Hematopoietic multipotent progenitor cell (in vitro differentiated cells): Measurements from ENCODE around the gene ZCCHC24. TPM values are rescaled to one million over a fixed set of nuclear protein-coding genes. Genes with fewer than 3 reads are reported as not detected.

Experiments used
- DNase-seq, 3 donors: peaks; one replicate each; pipeline ENCODE4 v3.0.0-alpha.2; 2011 to 2015; ENCODE audit warnings: low read depth in 2 of 3, low spot score in 2 of 3
- total RNA-seq: library from RNA; depleted of rRNA; stranded (reverse); fragments of >200 nt; gene quantifications from one replicate; pipeline ENCODE4 v1.2.3, GENCODE V29; 2012

ZCCHC24 gene
- 2.2 TPM for total RNA-seq

DNA sequence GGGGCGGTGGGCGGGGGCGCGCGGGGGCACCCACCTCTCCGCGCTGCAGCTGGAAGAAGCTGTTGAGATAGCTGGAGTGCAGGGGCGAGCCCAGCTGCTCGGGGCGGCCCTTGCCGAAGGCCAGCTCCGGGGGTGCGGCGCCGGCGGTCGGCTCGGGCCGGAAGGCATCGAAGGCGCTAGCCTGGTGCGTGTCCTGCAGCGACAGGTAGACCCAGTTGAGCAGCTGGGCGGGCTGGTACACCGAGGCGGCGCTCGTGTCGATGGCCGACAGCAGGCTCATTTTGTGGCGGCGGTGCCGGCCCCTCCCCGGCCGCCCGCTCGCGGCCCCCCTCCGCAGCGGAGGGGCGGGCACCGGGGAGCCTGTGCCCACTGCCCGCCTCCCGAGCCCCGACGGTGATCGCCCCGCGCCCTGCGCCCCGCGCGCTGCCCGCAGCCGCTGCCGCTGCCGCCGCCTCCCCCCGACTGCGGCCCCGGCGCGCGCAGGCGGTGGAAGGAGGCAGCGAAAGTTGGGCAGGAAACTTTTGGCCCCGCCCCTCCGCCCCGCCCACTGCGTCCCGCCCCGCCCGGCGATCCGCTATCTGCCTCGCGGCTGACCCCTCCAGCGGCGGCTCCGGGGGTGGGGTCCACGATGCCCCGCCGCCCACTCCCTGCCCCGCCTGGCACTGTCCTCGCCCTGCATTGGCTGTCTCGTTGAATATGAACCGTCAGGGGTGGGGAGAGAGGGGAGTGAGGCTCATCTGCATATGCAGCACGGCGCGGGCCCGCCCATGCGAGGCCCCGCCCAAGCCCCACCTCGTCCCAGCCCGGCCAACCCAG lies at the start of gene ZCCHC24:
TSS of gene ZCCHC24 (minus strand) at position 464 of the 816 bp plus-strand sequence. CDS start at position 280, 184 bp downstream.
- peak; percentile 82 to 99 (median 96) for DNase-seq

- DNase-seq = no peak
Measured at GRCh38 chr10:79493806-79494205, 48.4 kb upstream of the ZCCHC24 start.

DNA sequence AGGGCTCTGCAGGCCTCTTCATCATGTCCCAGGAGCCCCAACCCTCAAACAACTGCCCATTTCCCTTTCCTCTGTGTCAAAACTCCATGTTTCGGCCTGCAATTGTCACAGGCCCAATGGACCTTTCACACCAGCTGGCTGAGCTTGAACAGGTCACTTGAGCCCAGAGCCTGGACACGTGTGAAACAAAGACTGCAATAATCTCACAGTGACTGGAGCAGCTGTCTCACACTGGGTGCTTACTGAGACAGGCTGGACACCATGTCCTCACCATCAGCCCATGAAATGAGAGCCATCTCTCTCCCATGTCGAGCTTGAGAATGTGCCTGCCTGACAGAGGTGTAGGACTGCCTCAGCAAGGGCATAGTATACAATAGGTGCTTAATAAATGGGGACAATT lies 47.4 kb upstream of the ZCCHC24 start:
- no peak for DNase-seq

GRCh38 chr10:79492256-79492655 lies 46.8 kb upstream of the ZCCHC24 start:
- no peak for DNase-seq

- peak in 1 of 3 donors; percentile 13 for DNase-seq
Measured at GRCh38 chr10:79491143-79491835, 45.9 kb upstream of the ZCCHC24 start.

DNA sequence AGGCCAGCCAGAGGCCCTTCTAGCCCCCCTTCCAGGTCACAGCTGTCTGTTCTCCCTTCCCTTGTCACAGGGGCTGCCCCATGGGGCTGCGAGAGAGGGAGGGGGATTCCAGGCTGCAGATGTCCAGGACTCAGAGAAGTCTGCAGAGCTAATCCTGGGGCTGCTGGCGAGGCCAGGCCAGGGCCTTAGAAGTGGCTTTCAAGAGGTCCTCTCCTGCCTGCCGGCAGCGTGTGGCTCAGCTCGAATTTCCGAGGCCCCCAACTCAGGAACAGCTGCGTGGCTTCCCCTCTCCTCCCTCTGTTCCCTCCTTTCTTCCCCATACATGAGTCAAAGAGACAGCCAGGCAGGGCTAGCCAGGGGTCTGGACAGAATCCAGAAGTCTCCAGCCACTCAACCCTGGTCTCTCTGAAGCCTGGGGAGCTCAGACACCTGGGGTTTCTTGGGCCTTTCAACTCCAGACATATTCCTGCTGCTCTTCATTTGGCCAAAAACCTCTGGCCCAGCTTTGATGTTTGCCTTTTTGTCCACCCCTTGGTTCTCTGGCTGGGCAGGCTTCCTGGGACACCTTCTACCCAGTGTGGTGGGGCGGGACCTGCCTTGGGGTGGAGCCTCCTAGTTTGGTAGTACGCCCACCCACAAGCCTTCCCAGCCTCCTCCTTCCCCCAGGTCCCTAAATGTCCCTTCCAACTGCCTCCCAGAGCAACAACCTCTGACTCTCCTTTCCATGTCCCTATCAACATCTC lies 45.1 kb upstream of the ZCCHC24 start:
- no peak for DNase-seq

GRCh38 chr10:79488870-79489269 lies 43.4 kb upstream of the ZCCHC24 start:
- no peak for DNase-seq

DNA sequence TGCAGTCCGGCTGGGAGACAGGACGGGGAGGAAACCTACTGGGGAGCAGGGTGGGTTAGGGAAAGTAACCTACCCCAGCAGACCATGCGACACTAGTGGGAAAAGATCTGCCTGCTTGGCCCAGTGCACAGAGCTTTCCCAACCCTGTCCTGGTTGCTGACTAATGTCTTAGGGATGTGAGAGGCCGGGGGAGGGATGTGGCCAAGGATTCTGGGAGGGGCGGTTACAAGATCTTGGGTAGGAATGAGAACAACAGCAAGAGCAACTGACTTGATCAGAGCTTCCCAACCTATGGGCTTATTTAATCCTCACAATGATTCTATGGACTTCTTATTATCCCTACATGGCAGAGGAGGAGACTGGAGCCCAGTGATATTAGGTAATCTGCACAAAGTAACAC lies 42.9 kb upstream of the ZCCHC24 start:
- DNase-seq = no peak

- peak in 2 of 3 donors; percentile 51 to 61 for DNase-seq
Measured at GRCh38 chr10:79487296-79488194, 42.1 kb upstream of the ZCCHC24 start.

- no peak for DNase-seq
Measured at GRCh38 chr10:79484476-79484875, 39.1 kb upstream of the ZCCHC24 start.

GRCh38 chr10:79483948-79484347 lies 38.5 kb upstream of the ZCCHC24 start:
- DNase-seq = no peak

DNA sequence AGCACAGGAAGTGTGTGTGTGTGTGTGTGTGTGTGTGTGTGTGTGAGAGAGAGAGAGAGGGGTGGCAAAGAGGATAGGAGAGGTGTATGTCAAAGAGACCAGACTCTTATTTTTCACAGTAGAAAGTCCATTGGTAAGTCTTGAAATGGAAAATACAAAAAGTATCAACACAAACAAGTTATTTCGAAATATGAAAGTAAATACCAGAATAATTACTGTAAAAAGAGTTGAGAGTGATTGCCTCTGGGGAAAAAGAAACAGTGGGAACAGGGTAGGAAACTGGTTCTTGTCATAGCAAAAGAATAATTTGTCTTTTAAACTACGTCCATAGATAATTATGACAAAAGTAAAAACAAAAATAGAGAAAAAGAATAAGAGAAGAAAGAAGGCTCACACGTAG lies 37.9 kb upstream of the ZCCHC24 start:
- no peak for DNase-seq

- no peak for DNase-seq
Measured at GRCh38 chr10:79482741-79483140, 37.3 kb upstream of the ZCCHC24 start.

DNA sequence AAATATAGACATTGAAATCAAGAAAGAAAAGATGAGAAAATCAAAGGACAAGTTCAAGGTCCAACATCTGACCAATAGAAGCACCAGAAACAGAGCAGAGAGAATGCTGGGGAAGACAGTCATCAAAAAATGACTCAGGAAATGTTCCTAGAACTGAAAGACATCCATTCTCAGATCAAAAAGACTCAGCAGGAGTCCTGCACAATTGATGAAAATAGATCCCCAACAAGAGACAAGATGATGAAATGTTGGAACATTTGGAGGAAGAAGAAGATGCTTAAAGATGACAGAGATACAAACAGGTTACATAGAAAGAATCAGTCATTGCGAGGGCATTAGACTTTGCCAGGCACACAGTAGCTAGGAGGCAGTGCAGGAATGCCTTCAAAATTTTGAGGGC lies 36.9 kb upstream of the ZCCHC24 start:
- no peak for DNase-seq

DNA sequence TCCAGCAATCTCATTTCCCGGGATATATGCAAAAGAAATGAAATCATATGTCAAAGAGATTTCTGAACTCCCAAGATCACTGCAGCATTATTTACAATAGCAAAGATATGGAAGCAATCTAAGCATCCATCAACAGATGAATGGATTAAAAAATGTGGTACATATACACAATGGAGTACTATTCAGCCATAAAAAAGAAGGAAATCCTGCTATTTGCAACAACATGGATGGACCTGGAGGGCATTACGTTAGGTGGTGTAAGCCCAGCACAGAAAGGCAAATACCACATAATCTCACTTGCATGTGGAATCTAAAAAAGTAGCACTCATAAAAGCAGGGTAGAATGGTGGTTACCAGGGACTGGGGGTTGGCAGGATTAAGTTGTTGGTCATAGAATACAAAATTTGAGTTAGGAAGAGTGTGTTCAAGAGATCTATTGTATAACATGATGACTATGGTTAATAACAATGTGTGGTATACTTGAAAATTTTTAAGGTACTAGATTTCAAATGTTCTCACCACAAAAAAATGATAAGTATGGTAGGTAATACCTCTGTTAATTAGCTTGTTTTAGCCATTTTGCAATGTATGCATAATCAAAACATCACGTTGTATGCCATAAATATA lies 34.0 kb upstream of the ZCCHC24 start:
- no peak for DNase-seq

- DNase-seq = no peak
Measured at GRCh38 chr10:79477456-79477855, 32.0 kb upstream of the ZCCHC24 start.

GRCh38 chr10:79476645-79477044 lies 31.2 kb upstream of the ZCCHC24 start:
- DNase-seq = no peak

DNA sequence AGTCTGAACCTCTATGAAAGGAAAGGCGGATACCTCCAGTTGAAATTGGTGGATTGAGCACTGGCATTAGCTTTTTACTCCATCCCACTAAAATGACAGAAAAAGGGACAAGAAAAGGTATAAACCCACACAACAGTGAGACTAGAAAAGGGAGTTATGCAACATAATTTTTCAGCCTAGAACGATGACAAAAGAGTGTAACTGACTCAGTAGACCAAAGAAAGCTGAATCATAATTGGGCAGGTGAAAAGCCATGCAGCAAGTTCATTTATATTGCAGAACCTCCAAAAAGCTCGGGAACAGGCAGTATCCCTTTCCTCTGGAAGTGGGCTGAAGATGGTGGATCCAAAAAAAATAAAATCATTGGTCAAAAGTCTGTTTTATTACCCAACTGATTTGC lies 30.5 kb upstream of the ZCCHC24 start:
- DNase-seq = no peak

GRCh38 chr10:79475119-79475653 lies 29.8 kb upstream of the ZCCHC24 start:
- no peak for DNase-seq
